NCI-H2196 (cell line): ENCODE measurements around the gene NASP.
A peak's percentile ranks its signal among the peaks of the same experiment; 100 is the strongest.

ENCODE experiments used
- DNase-seq: peaks from one replicate; lab custom pipeline; 2025; ENCODE audit not compliant: unreplicated experiment; lab: John Stamatoyannopoulos, UW

NASP gene

DNA sequence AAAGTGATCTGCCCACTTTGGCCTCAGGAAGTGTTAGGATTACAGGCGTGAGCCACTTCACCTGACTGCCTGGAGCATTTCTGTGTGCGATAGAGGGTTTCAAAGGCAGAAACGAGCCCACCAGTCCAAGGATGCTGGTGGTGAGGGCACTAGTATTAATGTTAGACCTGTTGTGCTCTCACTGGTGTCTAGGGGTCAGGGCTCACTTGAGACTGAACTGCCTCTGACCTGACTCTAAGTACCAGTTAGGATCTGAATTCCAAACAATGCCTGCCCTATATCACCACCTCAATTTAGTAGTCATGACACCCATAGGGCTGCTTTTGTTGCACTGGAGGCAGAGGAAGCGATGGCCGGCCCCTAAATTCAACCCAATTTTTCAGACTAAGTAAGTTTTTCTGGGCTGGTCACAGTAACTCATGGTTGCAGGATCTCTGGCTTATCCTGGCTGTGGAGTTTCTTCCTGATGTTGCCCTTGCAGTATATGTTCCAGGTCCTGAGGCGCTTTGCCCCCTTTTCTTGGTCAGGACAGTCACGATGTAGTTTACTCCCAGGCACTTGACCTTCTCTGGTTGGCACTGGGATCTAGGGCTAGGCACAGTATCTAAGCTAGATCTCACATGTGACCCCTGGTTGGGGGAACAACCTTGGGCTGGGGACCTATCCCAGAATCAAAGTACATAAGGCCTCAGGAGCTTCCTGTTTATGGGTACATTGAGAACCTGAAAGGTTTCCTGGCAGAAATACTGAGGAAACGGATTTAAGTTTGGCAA lies 35.5 kb downstream of the NASP start:
- no peak for DNase-seq

- no peak for DNase-seq
Measured at GRCh38 chr1:45620588-45621500, 37.0 kb downstream of the NASP start.

- DNase-seq = no peak
Measured at GRCh38 chr1:45621501-45621836, 37.6 kb downstream of the NASP start.

DNA sequence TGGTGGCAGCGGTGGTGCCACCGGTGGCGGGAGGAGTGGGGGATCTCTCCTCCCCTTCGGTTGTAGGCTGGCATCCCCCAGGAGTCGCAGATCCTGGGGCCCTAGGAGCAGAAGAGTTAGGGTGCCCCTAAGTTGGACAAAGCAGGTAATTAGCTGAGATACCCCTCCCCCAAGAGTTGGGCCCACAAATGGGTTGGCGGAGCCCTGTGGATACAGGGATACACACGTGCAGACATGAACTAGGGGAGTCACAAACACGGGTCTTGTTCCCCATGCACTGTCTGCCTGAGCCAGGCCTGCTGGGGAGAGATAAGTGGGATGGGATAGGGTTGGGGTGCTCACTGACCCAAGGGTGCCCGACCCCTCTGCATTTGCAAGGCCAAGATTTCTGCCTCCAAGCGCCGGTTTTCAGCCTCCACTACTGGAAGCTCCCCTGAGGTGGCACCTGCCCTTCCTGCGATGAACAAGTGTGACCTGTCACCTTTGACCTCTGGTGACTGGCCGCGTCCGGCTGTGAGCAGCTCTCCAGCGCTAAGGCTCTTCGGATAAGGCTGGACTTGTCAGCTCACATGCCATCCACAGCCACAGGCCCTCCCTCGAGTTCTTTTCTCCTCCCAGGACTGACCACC lies 38.2 kb downstream of the NASP start:
- DNase-seq = no peak

GRCh38 chr1:45622524-45623394 lies 38.9 kb downstream of the NASP start:
- DNase-seq = no peak

DNA sequence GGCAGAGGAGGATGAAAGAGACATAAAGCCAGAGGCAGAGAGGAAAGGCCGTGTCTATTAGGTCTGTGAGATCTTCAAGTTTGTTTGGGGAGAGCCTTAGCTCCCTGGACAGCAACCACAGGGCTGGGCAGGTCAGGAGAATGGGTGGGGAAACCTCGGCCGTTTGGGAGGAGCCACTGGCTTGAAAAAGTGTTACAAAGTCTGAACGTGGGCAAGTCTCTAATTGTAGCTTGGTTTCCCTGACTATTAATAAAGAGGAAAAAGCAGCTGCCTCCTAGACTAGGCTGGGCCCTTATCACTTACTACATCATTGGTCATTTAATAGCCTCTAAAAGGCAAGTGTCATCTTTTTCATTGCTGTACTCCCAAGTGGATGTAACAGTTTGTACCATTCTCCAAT lies 40.1 kb downstream of the NASP start, which contains the start of gene CCDC17:
CCDC17 (minus strand) TSS at position 83 of the 400 bp plus-strand sequence. CDS start 145 bp downstream, outside the sequence.
- no peak for DNase-seq

DNA sequence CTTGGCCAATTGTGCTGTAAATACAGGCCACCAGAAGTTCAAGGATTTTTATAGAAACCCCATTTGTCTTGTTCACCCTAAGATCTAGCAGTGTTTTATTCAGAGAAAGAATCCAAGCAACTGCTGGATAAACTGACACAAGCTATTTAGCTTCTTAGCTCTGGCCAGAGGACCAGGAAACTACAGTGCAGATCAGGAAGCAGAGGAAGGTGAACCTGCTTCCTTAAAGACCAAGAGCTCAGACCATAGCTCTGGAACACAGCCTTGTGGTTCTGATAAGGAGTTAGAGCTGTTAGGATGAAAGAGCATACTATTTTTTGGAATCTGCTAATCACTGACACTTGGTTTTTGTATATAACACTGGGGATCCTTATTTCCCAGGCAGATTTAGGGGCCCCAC lies 45.2 kb downstream of the NASP start:
- DNase-seq = no peak

- DNase-seq = no peak
Measured at GRCh38 chr1:45630429-45630828, 46.6 kb downstream of the NASP start.

DNA sequence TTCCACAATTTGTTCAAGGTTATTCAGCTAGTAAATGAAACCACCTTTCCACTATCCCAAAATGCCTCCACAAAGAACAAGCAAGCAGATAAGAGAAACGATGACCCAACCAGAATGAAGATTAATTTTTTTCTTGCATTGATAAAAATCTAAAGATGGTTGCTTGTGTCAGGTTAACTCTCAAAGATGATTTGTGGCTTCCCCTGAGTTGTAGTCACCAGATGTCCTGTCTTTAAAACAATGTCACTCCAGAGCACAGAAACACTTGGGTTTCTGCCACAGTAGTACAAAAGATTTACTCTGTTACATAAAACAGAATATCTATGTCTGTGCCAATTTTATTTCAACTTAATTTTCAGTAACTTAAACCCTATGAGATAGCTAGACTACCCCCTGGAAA lies 51.4 kb downstream of the NASP start:
- no peak for DNase-seq

DNA sequence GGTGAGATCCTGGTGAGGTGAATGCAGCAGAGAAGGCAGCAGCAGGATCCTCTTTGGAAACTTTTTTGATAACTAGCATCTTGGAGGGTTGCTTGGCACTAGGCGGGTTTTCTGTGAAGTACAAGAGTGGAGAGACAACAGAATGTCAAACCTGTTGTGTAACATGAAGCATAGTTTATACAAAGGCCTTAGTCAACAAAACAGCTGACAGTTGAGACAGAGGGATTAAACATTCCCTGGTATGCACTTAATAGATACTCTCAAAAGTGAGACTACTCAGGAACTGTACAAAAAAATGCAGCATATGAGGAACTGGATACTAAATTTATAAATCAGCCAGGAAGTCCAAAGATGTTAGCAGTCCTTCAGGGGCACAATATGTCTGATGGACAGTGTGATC lies 56.5 kb downstream of the NASP start:
- DNase-seq = no peak

DNA sequence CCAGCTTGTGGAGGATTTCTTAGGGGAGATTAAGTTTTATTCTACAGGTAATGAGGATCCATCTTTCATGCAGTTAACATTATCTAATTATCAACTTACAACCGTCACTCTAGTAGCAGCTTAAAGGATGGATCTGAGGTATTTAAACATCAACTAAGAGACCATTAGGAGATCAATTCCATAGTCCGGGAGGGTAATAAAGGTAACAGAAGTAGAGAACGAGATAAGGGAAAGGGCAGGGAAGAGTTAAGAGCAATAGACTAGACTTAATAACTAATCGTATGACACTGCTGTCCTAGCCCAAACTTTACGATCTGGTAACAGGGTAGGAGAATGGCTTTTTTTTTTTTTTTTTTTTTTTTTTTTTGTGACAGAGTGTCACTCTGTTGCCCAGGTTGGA lies 59.5 kb downstream of the NASP start:
- no peak for DNase-seq

DNA sequence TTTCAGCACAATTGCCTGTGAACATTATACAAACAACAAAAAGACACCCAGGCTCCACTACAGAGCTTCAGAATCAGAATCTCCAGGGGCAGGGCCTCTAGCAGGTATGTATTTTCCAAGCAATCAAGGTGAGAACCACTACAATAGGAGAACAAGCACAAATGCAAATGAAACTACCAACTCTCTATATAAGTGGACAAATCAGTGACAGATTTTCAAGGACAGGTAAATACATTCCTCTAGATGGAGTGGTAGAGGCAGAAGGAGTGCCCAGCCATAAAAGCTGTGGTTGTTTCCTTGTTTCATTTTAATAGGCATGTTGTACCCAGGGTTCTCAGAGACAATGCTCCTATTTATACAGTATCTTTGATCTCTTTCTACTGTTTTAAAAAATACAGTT lies 60.1 kb downstream of the NASP start:
- DNase-seq = peak; percentile 36

- no peak for DNase-seq
Measured at GRCh38 chr1:45644661-45645060, 60.8 kb downstream of the NASP start.

DNA sequence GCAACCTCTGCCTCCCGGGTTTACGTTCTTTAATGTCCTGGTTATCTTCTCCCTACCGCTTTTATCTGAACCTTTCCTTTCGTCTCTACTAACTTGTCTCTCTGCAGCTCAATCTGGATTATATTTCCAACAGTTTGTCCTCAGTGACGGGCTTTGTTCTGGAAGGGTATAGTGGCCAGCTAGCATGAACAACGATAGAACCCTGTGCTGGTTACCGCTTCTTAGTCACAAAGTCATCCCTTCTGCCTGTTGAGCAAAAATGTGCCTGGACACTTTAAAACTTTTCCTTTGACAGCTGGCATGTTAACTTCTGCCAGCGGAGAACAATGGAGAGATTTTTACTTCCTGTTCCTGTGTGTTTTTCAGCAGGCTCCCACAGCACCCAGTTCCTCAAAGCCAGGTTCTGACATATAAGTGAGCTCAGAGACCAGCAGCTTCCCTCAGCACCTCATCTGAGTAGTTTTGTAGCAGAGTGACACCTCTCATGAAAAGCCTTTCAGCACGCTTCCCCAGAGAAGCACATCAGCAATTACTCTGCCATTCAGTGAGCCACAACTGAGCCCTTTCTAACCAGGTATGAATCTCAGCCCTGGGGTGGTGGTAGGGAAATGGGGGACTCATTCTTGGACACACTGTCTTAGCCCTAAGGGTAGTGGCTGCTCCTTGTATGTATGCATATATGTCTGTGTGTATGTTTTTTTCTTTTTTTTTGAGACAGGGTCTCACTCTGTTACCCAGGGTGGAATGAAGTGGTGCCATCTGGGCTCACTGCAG lies 63.6 kb downstream of the NASP start:
- no peak for DNase-seq

DNA sequence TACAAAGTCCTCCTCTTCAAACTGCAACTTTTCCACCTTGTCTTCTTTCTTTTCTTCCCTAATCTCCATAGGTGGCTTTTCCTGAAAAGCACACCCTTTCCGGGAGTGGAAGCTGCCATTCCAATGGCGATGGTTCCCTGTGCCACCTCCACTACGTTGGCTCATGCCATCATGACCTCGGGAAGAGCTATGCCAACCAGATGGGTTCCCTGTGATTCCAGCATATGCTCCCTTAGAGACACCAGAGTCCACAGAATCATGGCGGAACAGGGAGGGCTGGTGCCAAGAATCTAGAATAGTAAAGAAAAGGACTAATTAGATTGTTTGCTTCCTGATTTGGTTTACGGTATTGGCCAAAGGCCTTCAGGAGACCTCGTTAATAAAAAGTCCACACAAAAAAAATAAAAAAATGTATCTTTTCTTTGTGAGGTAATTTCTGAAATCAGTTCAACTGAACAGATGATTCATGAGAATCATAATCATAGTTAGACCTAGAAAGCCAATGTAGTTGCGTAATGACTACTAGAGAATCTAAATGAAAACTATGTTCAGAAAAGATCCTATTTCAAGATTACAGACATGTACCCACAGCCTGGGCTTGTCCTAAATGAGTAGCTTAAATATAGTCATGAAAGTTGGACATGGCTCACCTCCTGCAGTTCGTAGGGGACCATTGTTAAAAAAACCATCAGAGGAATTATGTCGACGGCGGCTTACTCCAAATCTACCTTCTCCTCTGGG lies 70.9 kb downstream of the NASP start:
- DNase-seq = no peak

- no peak for DNase-seq
Measured at GRCh38 chr1:45656573-45657226, 72.9 kb downstream of the NASP start.

- no peak for DNase-seq
Measured at GRCh38 chr1:45658171-45658570, 74.3 kb downstream of the NASP start.

DNA sequence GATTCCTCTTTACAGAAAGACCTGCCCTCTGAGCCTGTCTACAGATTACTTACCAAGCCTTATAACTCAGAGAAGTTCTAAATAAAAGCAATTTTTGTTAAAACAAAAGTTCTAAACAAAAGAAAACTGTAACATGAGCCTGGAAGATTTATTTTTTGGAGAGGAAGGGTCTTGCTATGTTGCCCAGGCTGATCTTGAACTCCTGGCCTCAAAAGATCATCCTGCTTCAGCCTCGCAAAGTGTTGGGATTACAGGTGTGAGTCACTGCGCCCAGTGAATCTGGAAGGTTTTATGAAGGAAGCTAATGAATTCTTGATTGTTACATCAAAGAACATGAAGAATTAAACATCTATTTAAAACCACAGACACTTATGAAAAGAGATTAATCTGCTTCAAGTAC lies 75.4 kb downstream of the NASP start:
- DNase-seq = no peak

GRCh38 chr1:45660336-45660735 lies 76.5 kb downstream of the NASP start:
- no peak for DNase-seq
